ENCODE results near the gene MYO18A. TPM values are rescaled to one million over a fixed set of nuclear protein-coding genes. Genes with fewer than 3 reads are reported as not detected.

Gene MYO18A
- total and polyA plus RNA-seq, 2 experiments from 2014 or later = 33.8 to 35.6 TPM

DNA sequence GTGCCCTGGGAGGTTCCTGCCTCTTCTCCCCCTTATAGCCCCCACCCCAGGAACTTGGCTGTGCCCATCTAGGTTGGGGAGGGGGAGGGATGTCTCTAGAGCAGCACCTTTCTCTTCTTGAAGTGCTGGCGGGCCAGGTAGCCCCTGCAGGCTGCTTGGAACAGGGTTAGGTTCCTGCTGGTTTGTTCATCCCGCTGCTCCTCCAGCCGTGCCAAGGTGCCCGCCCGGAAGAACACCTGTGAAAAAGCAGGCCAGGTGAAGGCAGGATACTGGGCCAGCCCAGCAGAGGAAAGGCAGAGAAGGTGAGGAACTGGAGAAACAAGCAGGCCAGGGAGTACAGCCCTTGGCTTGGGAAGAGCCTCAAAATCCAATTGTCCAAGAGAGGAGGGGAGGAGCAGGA, 80.7 kb downstream of the MYO18A start:
- 93% methylated on average over 5 of the region's 5 CpGs for WGBS (ENCODE audit: low lambda C conversion rate, missing lambda C conversion rate)

DNA sequence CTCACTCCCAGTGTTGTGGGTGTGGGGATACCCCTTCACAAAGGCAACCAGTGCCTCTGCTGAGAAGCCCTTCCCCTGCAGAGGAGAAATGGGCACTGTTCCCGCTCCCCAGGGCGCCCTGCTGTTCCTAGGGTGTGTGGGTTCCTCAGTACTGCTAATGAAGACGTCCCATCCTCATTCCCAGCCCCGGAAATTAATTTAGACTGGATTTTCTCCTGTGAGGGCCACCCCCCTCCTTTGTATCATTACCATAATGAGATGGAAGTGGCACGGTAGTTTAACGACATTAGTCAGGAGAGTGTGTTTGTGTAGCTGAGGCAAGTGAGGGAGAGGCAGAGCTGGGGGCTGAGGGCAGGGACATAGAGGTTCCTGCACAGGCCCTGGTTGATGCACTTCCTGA, 84.1 kb downstream of the MYO18A start:
- Histone ChIP-seq H3K9me2 (replicated peaks; ENCODE audit: insufficient read depth) (no peaks in the 10 kb centered on the region), H3K4me1 (ENCODE audit: insufficient read depth) (no peaks in the 10 kb centered on the region), H3K36me3 (replicated peaks; ENCODE audit: insufficient read depth, low read depth) (no peaks in the 10 kb centered on the region), H3K4me2 (no peak overlapping the region), H3K9me3 (ENCODE audit: low read depth) (no peaks in the 10 kb centered on the region), H4K20me1 (ENCODE audit: insufficient read depth, poor library complexity, severe bottlenecking) (no peaks in the 10 kb centered on the region), H3K27ac (no peak overlapping the region), H2AFZ (no peak overlapping the region), H3K4me3 (no peak overlapping the region), H3K79me2 (no peaks in the 10 kb centered on the region), H3K27me3 (no peaks in the 10 kb centered on the region)
- no peak for DNase-seq (ENCODE audit: low spot score)
- WGBS (ENCODE audit: low lambda C conversion rate, missing lambda C conversion rate) = 80% methylated on average over 6 of the region's 6 CpGs
- TF ChIP-seq, protein P1, sequence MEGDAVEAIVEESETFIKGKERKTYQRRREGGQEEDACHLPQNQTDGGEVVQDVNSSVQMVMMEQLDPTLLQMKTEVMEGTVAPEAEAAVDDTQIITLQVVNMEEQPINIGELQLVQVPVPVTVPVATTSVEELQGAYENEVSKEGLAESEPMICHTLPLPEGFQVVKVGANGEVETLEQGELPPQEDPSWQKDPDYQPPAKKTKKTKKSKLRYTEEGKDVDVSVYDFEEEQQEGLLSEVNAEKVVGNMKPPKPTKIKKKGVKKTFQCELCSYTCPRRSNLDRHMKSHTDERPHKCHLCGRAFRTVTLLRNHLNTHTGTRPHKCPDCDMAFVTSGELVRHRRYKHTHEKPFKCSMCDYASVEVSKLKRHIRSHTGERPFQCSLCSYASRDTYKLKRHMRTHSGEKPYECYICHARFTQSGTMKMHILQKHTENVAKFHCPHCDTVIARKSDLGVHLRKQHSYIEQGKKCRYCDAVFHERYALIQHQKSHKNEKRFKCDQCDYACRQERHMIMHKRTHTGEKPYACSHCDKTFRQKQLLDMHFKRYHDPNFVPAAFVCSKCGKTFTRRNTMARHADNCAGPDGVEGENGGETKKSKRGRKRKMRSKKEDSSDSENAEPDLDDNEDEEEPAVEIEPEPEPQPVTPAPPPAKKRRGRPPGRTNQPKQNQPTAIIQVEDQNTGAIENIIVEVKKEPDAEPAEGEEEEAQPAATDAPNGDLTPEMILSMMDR (IDR thresholded peaks at IDR 0.05; ENCODE audit: poor library complexity) = no peak
- TF ChIP-seq EZH2 (IDR thresholded peaks at IDR 0.05; ENCODE audit: borderline replicate concordance) = no peak
- no peak for TF ChIP-seq EZH2phosphoT487 (IDR thresholded peaks at IDR 0.05; ENCODE audit: low read depth, severe bottlenecking, unreplicated experiment)

More for the DNA sequence above, 80.7 kb downstream of the MYO18A start:
- H3K4me3 ChIP-seq = no peak overlapping the region
- H3K9me2 ChIP-seq (replicated peaks; ENCODE audit: insufficient read depth) = no peaks in the 10 kb centered on the region
- H3K27me3 ChIP-seq = no peaks in the 10 kb centered on the region
- TF ChIP-seq EZH2 (IDR thresholded peaks at IDR 0.05; ENCODE audit: borderline replicate concordance) = no peak
- TF ChIP-seq, protein P1 (IDR thresholded peaks at IDR 0.05; ENCODE audit: poor library complexity) = no peak
- TF ChIP-seq EZH2phosphoT487 (IDR thresholded peaks at IDR 0.05; ENCODE audit: low read depth, severe bottlenecking, unreplicated experiment) = no peak
- no peak overlapping the region for H2AFZ ChIP-seq
- no peak overlapping the region for H3K4me2 ChIP-seq
- H3K36me3 ChIP-seq (replicated peaks; ENCODE audit: insufficient read depth, low read depth) = no peaks in the 10 kb centered on the region
- H3K27ac ChIP-seq = no peak overlapping the region
- no peaks in the 10 kb centered on the region for H3K4me1 ChIP-seq (ENCODE audit: insufficient read depth)
- H4K20me1 ChIP-seq (ENCODE audit: insufficient read depth, poor library complexity, severe bottlenecking) = no peaks in the 10 kb centered on the region
- no peak for DNase-seq (ENCODE audit: low spot score)
- no peaks in the 10 kb centered on the region for H3K79me2 ChIP-seq
- H3K9me3 ChIP-seq (ENCODE audit: low read depth) = no peaks in the 10 kb centered on the region

DNA sequence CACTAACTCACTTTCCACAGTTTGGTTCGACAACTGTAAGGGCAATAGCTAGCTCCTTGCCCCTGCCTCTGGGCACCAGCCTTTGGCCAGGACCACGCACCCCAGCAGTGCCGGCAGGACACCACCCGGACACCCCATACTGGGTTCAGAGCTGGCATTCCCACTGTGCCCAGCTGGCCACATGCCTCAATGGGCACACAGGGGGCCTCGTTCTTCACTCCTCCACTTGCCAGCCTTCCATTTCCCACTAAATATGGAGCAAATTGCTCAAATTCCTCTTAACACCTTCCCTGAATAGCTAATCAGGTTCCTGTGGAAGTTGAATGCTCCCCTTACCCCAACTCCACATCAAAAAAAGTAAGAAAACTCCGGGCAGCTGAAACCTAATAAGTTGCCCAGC, 84.8 kb downstream of the MYO18A start:
- no peaks in the 10 kb centered on the region for H3K9me2 ChIP-seq (replicated peaks; ENCODE audit: insufficient read depth)
- no peak overlapping the region for H3K4me2 ChIP-seq
- WGBS (ENCODE audit: low lambda C conversion rate, missing lambda C conversion rate) = 92% methylated on average over 6 of the region's 6 CpGs
- no peaks in the 10 kb centered on the region for H3K27me3 ChIP-seq
- DNase-seq (ENCODE audit: low spot score) = no peak
- no peaks in the 10 kb centered on the region for H4K20me1 ChIP-seq (ENCODE audit: insufficient read depth, poor library complexity, severe bottlenecking)
- H3K9me3 ChIP-seq (ENCODE audit: low read depth) = no peaks in the 10 kb centered on the region
- TF ChIP-seq EZH2 (IDR thresholded peaks at IDR 0.05; ENCODE audit: borderline replicate concordance) = no peak
- no peak for TF ChIP-seq EZH2phosphoT487 (IDR thresholded peaks at IDR 0.05; ENCODE audit: low read depth, severe bottlenecking, unreplicated experiment)
- TF ChIP-seq, protein P1 (IDR thresholded peaks at IDR 0.05; ENCODE audit: poor library complexity) = no peak
- no peaks in the 10 kb centered on the region for H3K79me2 ChIP-seq
- no peak overlapping the region for H3K4me3 ChIP-seq
- H2AFZ ChIP-seq = no peak overlapping the region
- H3K4me1 ChIP-seq (ENCODE audit: insufficient read depth) = no peaks in the 10 kb centered on the region
- no peaks in the 10 kb centered on the region for H3K36me3 ChIP-seq (replicated peaks; ENCODE audit: insufficient read depth, low read depth)
- H3K27ac ChIP-seq = no peak overlapping the region
